HG02759 (cell line): ENCODE data around the gene ATF7.

ENCODE experiments used
- ATAC-seq: cut with Tn5 transposase; IDR thresholded peaks from one replicate; pipeline ENCODE4 v1.9.1; 2021; ENCODE audit warnings: mild to moderate bottlenecking, moderate library complexity; ENCODE audit not compliant: unreplicated experiment

ATF7 gene

GRCh38 chr12:53504004-53504920 is 121.9 kb downstream of the ATF7 start:
- no peak for ATAC-seq

GRCh38 chr12:53502983-53503728 is 123.0 kb downstream of the ATF7 start:
- ATAC-seq, result no peak

DNA sequence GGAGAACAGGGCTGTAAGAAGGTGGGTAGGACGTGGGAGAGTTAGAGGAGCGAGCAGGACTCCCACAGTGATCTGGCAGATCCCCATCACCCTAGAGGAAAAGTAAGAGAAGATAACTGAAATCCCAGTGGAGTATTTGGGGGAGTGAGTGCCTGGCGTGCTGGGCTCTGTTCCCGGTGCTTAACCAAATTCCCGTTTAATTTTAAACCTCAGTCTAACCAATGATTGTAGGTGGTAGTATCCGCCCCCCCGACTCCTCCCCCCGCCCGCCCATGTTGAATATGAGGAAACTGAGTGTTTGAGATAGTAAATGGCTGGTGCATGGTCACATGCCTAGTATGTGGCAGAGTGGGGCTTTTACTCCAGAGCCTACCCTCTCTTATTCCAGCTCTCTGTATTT is 123.9 kb downstream of the ATF7 start:
- no peak for ATAC-seq

- ATAC-seq, result no peak
Observed at GRCh38 chr12:53501615-53502181, 124.5 kb downstream of the ATF7 start.

GRCh38 chr12:53500776-53501614 is 125.2 kb downstream of the ATF7 start, which contains the start of gene TARBP2:
TARBP2 (plus strand) TSS chr12:53501283; CDS start chr12:53501409, 126 bp downstream.
- ATAC-seq, result peak; percentile 75

GRCh38 chr12:53500142-53500775 is 125.9 kb downstream of the ATF7 start:
- no peak for ATAC-seq

- no peak for ATAC-seq
Observed at GRCh38 chr12:53499266-53500141, 126.7 kb downstream of the ATF7 start, which contains the start of gene MAP3K12. MAP3K12 (minus strand) TSS chr12:53499458; CDS start chr12:53487391, 12,067 bp downstream.

GRCh38 chr12:53498235-53498630 is 127.9 kb downstream of the ATF7 start:
- no peak for ATAC-seq

GRCh38 chr12:53497461-53497860 is 128.7 kb downstream of the ATF7 start:
- ATAC-seq, result no peak

DNA sequence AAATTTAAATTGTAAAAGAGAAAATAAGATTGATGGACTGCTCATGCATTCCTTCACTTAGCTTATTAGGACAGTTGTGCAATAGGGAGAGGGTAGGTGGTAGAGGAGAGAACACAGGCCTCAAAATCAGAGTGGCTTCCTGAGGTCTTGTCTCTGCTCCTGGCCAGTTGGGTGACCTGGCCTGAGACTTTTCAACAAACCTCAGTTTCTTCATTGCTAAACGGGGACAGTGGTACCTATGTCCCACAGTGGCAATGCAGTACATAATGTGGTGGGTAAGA is 129.5 kb downstream of the ATF7 start:
- no peak for ATAC-seq

- ATAC-seq, result no peak
Observed at GRCh38 chr12:53495903-53496751, 130.1 kb downstream of the ATF7 start.

GRCh38 chr12:53493610-53494391 is 132.4 kb downstream of the ATF7 start:
- no peak for ATAC-seq

DNA sequence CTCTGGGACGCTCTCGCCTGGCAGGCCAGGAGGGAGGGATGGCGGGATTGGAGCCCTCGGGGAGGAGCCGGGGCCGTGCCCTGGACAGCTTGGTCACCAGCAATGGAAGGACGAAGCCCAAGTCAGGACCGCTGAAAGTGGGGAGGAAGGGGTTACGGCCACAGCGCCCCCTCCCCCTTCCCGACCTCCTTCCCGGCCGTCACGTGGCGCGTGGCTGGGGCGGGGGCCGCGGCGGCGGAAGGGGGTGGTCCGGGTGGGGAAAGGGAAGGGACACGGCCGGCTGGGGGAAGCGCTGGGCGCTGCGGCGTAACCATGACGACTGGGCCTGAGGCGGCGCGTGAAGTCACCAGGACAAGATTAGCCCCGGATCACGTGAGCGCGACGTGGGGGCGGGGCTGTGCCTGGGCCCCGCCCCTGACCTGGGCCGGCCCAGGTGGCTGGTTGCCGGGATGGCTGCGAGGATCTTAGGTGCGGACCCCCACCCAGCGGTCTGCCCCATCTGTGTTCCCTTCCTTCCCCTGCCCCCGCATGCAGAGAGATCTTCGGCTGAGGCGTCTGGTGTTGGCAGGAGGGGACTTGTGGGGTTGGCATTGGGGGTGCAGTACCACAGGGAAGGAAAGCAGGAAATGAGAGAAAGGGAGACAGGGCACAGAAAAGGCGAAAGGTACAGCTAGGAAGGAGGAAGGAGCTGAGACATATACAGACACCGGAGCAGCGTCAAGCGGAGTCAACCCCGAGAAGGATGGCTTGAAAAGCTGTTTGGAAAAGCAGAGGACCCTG is 133.2 kb downstream of the ATF7 start:
- peak; percentile 93 for ATAC-seq

DNA sequence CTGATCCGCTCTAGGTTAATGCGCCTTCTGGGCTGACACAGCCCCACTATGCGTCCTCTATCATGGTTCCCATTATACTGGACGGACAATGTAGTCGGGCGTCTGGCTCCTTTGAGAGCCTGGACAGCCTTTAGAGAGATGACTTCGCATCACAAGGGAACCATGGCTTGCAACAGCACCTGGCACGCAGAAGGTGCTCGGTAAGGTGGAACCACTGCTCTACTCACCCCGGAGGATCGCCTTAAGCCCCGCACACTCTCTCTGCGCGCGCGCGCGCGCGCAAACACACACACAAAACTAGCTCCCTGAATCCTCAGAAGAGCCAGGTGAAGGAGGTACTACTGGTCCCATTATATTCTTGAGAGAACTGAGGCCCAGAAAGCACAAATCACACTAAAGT is 134.0 kb downstream of the ATF7 start:
- no peak for ATAC-seq

- ATAC-seq, result no peak
Observed at GRCh38 chr12:53489242-53489864, 136.8 kb downstream of the ATF7 start.

DNA sequence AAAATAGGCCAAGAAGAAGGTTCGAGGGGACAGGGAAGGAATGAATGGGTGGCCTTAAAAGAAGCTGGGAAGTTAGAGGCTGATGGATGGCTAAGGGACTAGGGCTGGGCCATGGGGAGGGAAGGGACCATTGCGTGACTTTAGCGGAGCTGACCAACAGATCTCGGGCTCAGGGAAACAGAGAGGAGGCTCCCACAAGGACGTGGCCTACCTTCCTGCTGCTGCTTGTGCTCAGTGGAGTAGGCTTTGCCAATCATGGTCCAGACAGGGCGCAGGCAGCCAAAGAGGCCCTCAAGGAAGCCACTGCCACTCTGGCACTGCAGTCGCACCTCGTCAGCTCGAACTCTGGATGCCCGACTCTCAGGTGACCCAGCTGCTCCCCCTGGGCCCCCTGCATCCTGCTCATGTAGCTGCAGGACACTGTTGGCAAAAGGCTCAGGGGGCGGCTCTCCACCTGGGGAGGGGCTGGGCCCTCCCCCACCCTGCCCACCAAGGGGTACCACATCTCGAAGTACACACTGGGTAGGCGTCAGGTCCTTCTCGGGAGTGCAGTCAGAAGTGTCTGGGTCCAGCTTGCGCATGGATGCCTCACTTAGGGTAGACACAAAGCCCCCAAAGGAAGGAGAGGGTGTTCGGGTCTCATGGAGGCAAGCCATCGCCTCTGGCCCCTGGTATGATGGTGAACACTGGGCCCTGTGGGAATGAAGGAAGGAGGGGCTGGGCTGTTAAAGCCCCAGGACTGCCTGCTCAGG is 139.3 kb downstream of the ATF7 start:
- no peak for ATAC-seq
